ENCODE data around the gene UBAP2L. TPM values are rescaled to one million over a fixed set of nuclear protein-coding genes. Genes with fewer than 3 reads are reported as not detected.

UBAP2L gene
- total RNA-seq (2021; fragmentation: NEBNext Ultra II Directional; extraction: Animal tissue kit (Norgen Biotek cat#: 25700)), result 100 to 1,000 TPM; 197 to 257 (median 227) TPM
- long read RNA-seq, partial matches to known transcripts, result 20 of 52 reads
- long read RNA-seq, other reads (novel, unspliced or antisense), result 28 of 52 reads

GRCh38 chr1:154220071-154220969 lies at the start of gene UBAP2L:
TSS of gene UBAP2L (plus strand) at chr1:154220955. CDS start at chr1:154225124, 4,169 bp downstream.
- Mint-ChIP-seq H3K36me3 (ENCODE audit: low read depth) (peaks cover 63% of the 10 kb centered on the region), H3K9me3 (no peaks in the 10 kb centered on the region; the same call in 1 of the 2 replicates), H3K27ac (peak within 1 kb of the TSS; percentile 98), H3K4me3 (peak within 1 kb of the TSS; percentile 96), H3K4me1 (ENCODE audit: low read depth) (peaks cover 43% of the 10 kb centered on the region), H3K27me3 (ENCODE audit: insufficient read depth) (peaks cover 3% of the 10 kb centered on the region)
- TF ChIP-seq, protein P1, sequence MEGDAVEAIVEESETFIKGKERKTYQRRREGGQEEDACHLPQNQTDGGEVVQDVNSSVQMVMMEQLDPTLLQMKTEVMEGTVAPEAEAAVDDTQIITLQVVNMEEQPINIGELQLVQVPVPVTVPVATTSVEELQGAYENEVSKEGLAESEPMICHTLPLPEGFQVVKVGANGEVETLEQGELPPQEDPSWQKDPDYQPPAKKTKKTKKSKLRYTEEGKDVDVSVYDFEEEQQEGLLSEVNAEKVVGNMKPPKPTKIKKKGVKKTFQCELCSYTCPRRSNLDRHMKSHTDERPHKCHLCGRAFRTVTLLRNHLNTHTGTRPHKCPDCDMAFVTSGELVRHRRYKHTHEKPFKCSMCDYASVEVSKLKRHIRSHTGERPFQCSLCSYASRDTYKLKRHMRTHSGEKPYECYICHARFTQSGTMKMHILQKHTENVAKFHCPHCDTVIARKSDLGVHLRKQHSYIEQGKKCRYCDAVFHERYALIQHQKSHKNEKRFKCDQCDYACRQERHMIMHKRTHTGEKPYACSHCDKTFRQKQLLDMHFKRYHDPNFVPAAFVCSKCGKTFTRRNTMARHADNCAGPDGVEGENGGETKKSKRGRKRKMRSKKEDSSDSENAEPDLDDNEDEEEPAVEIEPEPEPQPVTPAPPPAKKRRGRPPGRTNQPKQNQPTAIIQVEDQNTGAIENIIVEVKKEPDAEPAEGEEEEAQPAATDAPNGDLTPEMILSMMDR (IDR thresholded peaks at IDR 0.05), result no peak
- DNase-seq, result peak; percentile 99

DNA sequence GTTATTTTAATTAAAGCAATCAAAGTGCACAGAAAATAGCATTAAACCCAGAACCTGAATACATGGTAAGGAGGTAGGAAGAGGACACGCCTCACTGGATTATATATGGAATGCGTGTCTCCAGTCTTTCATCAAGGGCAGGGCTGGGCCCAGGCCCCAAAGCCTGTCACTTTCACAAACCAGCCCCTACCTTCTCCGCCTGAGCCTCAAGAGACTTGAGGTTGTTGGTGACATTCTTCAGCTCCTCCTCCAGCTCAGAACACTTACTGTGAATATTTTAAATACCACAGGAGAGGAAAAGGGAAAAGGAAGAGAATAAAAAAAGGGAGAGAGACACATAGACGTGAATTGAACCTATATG lies 49.6 kb upstream of the UBAP2L start:
- peak overlapping the region; percentile 42 for H3K27ac Mint-ChIP-seq
- H3K36me3 Mint-ChIP-seq (ENCODE audit: low read depth), result peaks cover 58% of the 10 kb centered on the region
- H3K4me1 Mint-ChIP-seq (ENCODE audit: low read depth), result peaks cover 32% of the 10 kb centered on the region
- TF ChIP-seq, protein P1 (IDR thresholded peaks at IDR 0.05), result no peak
- H3K9me3 Mint-ChIP-seq, result no peaks in the 10 kb centered on the region
- H3K27me3 Mint-ChIP-seq (ENCODE audit: insufficient read depth), result no peaks in the 10 kb centered on the region; the same call in none of the 2 replicates
- H3K4me3 Mint-ChIP-seq, result no peak overlapping the region
- no peak for DNase-seq

DNA sequence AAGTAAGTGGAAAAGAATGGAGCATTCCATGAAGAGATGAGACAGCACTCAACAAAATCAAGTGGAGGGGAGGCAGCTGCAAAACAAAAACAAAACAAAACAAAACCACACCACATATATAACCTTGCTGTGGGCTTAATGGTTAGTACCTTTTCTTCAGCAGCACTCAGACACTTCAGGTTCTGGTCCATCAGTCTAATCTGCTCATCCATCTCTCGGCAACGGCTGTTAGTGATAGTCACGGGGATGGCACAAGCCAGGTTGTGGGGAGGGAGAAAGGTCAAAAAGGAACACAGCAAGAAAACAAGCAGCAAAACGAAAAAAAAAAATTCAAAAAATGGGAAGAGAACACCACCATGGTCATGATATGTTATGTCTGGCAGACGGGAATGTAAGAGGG lies 48.9 kb upstream of the UBAP2L start:
- Mint-ChIP-seq H3K27ac (peak overlapping the region; percentile 5), H3K9me3 (no peaks in the 10 kb centered on the region), H3K4me3 (peak overlapping the region; percentile 3; the same call in 1 of the 2 replicates), H3K27me3 (ENCODE audit: insufficient read depth) (no peaks in the 10 kb centered on the region; the same call in none of the 2 replicates), H3K4me1 (ENCODE audit: low read depth) (peaks cover 38% of the 10 kb centered on the region), H3K36me3 (ENCODE audit: low read depth) (peaks cover 61% of the 10 kb centered on the region)
- no peak for DNase-seq
- TF ChIP-seq, protein P1 (IDR thresholded peaks at IDR 0.05), result no peak

- Mint-ChIP-seq H3K9me3 (no peaks in the 10 kb centered on the region), H3K4me3 (no peak overlapping the region), H3K4me1 (ENCODE audit: low read depth) (peaks cover 66% of the 10 kb centered on the region), H3K27ac (peak overlapping the region; percentile 40; the same call in 1 of the 2 replicates), H3K27me3 (ENCODE audit: insufficient read depth) (no peaks in the 10 kb centered on the region; the same call in none of the 2 replicates), H3K36me3 (ENCODE audit: low read depth) (peaks cover 61% of the 10 kb centered on the region)
- DNase-seq, result no peak
- TF ChIP-seq, protein P1 (IDR thresholded peaks at IDR 0.05), result no peak
These were observed 46.1 kb upstream of the UBAP2L start for GRCh38 chr1:154174654-154175053.

DNA sequence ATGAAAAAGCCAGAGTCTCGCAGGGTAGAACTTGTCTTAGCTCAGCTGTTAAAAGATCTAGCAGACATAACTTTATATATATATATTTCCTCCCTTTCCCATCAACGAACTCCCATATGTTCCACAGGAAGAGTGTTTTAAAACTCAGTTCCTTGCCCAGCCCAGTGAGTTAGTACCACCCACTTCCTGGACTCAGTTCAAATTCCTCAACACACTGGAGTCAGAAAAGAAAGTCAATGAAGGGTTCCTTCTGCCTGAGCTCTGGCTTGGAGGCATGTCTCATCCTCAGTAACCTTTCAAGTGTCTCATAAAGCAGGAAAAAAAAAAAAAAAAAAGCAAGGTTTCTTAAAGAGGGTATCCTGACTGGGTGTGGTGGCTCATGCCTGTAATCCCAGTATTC lies 44.4 kb upstream of the UBAP2L start:
- peak; percentile 81 for DNase-seq
- peaks cover 58% of the 10 kb centered on the region for H3K36me3 Mint-ChIP-seq (ENCODE audit: low read depth)

More for the DNA sequence above, 44.4 kb upstream of the UBAP2L start:
- TF ChIP-seq, protein P1 (IDR thresholded peaks at IDR 0.05), result no peak
- Mint-ChIP-seq H3K4me1 (ENCODE audit: low read depth) (peaks cover 72% of the 10 kb centered on the region), H3K27ac (peak overlapping the region; percentile 70), H3K9me3 (no peaks in the 10 kb centered on the region), H3K4me3 (peak overlapping the region; percentile 58), H3K27me3 (ENCODE audit: insufficient read depth) (no peaks in the 10 kb centered on the region; the same call in none of the 2 replicates)

Measured in HFFc6 (cell line).